ENCODE measurements around the gene SCARF2.

Gene SCARF2

DNA sequence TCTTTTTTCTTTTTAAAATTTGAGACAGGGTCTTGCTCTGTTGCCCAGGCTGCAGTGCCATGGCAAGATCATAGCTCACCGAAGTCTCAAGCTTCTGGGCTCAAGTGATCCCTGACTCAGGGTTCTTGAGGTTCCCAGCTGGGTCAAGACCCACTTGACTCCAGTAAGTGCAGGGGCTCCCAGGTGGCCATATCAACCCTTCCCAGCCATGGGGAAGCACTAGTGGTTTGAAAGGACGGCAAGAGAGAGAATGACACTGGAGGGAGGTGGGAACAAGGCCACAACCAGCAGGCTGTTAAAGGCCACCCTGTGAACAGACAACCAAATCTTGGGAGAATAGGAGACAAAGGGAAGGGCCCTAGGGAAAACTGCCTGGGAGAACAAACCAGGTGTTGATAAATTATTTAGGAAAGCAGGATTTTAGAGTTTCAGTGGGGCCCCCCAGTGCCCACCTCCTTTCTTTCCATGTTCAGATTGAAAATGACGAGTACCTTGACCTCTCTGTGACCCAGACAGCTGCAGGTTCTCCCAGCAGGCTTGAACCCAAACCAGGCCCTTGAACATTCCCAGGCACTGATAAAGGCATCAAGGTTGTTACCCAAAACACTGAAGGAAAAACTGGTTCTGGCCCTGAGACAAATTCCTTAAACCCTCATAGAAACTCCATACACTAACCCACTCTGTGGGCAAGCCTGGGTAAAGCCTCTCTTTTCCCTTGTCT, 29.2 kb upstream of the SCARF2 start:
- DNase-seq (ENCODE audit: extremely low spot score) = no peak
- ChIA-PET CTCF (no interaction called here), POLR2A (no interaction called here)
- TF ChIP-seq HDGF (IDR thresholded peaks at IDR 0.05; ENCODE audit: borderline replicate concordance) (no peak), SUZ12 (IDR thresholded peaks at IDR 0.05) (no peak), TARDBP (IDR thresholded peaks at IDR 0.05) (no peak), ZNF384 (IDR thresholded peaks at IDR 0.05) (no peak), FOXA1 (IDR thresholded peaks at IDR 0.05) (no peak), BHLHE40 (IDR thresholded peaks at IDR 0.05; ENCODE audit: borderline replicate concordance) (no peak), ARNT (IDR thresholded peaks at IDR 0.05) (no peak), ELF4 (IDR thresholded peaks at IDR 0.05) (no peak), FOXM1 (IDR thresholded peaks at IDR 0.05; ENCODE audit: borderline replicate concordance) (no peak), FOXK2 (IDR thresholded peaks at IDR 0.05) (no peak), LEF1 (IDR thresholded peaks at IDR 0.05; ENCODE audit: borderline replicate concordance) (no peak), CTBP1 (IDR thresholded peaks at IDR 0.05; ENCODE audit: borderline replicate concordance) (no peak), L3MBTL2 (conservative IDR thresholded peaks at IDR 0.05) (no peak), SP1 (IDR thresholded peaks at IDR 0.05) (no peak), NFRKB (IDR thresholded peaks at IDR 0.05) (no peak)
- TF ChIP-seq, protein P1, sequence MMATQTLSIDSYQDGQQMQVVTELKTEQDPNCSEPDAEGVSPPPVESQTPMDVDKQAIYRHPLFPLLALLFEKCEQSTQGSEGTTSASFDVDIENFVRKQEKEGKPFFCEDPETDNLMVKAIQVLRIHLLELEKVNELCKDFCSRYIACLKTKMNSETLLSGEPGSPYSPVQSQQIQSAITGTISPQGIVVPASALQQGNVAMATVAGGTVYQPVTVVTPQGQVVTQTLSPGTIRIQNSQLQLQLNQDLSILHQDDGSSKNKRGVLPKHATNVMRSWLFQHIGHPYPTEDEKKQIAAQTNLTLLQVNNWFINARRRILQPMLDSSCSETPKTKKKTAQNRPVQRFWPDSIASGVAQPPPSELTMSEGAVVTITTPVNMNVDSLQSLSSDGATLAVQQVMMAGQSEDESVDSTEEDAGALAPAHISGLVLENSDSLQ (IDR thresholded peaks at IDR 0.05) = no peak

DNA sequence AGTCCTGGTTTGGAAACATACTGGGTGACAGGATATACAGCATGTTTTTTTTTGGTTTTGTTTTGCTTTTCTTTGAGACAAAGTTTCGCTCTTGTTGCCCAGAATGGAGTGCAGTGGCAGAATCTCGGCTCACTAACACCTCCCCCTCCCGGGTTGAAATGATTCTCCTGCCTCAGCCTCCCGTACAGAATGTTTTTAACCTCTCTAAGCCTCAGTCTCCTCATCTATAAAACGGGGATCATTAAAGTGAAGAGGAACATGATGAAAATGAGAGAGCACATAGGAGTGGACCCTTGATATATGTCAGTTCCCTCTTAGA, 28.1 kb upstream of the SCARF2 start:
- ChIA-PET POLR2A (no interaction called here), CTCF (no interaction called here)
- no peak for TF ChIP-seq NFRKB (IDR thresholded peaks at IDR 0.05)
- TF ChIP-seq FOXK2 (IDR thresholded peaks at IDR 0.05) = no peak
- TF ChIP-seq ARNT (IDR thresholded peaks at IDR 0.05) = no peak
- no peak for TF ChIP-seq ZNF384 (IDR thresholded peaks at IDR 0.05)
- no peak for TF ChIP-seq SP1 (IDR thresholded peaks at IDR 0.05)
- TF ChIP-seq ELF4 (IDR thresholded peaks at IDR 0.05) = no peak
- no peak for TF ChIP-seq BHLHE40 (IDR thresholded peaks at IDR 0.05; ENCODE audit: borderline replicate concordance)
- no peak for TF ChIP-seq FOXM1 (IDR thresholded peaks at IDR 0.05; ENCODE audit: borderline replicate concordance)
- TF ChIP-seq, protein P1 (IDR thresholded peaks at IDR 0.05) = no peak
- no peak for TF ChIP-seq CTBP1 (IDR thresholded peaks at IDR 0.05; ENCODE audit: borderline replicate concordance)
- no peak for TF ChIP-seq SUZ12 (IDR thresholded peaks at IDR 0.05)
- no peak for DNase-seq (ENCODE audit: extremely low spot score)

DNA sequence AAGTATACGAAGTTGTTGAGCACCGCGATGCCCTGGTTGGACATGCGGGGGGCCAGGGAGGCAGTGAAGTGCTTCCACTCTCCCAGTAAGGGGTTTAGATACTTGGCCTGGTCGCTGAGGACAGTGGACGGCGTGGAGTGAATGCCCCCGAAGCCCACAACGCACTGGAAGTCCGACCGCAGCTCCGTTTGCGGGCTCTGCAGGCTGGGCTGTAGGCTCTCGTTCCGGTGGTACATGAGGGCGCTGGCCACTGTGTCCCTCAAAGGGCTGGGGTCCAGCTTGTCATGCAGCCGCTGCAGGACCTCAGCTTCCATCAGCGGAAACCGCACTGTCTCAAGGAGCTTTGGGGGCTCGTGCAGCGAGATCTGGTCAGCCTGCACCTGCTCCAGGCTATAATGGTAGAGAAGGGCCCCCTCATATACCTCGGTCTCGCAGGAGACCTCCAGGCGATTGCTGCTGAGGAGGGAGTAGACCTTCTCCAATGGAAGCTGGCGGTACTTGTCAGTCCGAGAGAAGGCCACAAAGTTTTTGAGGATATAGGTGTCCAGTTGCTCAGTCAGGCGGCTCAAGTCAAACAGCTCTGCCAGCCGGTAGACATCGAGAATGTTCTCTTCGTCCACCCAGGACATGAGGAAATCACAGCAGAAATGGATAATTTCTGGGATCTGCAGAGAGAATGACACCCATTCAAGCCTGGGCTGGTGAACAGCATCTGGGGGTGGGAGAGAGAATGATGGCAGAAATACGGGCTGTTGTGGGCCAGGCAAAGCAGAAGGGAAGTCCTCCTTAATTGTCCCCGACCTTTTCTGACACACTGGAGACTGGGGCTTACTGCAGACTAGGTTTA, 27.5 kb upstream of the SCARF2 start:
- CTCF ChIA-PET = interaction anchor here (1.7 kb wide), 1 partner anchor 11 kb away, joined by 4 read pairs; no protein-coding TSS in a partner anchor
- POLR2A ChIA-PET = no interaction called here

DNA sequence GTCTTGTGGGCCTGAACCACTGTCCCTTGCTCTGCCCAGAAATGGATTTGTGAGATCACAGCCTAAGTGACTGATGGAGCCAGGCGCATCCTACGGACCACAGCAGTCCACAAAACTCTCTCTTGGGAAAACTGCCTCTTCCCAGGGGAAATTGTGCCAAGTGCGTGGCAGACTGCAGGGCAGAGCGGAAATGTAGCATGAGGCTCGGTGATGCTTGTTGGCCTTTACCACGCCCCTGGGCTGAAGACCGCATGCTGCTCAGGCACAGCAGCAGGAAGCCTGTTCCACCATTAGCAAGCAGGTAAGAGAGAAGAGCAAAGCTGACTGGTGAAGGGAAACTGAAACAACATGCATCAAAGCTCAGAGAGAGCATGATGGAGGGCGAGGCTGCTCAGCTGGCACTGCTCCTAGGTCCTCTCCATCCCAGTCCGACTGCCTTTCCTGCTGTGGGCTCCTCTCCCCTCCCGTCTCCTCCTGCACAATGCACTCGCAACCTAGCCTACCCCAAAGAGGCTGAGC, 26.5 kb upstream of the SCARF2 start:
- no peak for TF ChIP-seq TARDBP (IDR thresholded peaks at IDR 0.05)
- TF ChIP-seq HDGF (IDR thresholded peaks at IDR 0.05; ENCODE audit: borderline replicate concordance) = no peak
- TF ChIP-seq ARNT (IDR thresholded peaks at IDR 0.05) = no peak
- no peak for TF ChIP-seq FOXM1 (IDR thresholded peaks at IDR 0.05; ENCODE audit: borderline replicate concordance)
- TF ChIP-seq L3MBTL2 (conservative IDR thresholded peaks at IDR 0.05) = no peak
- no peak for TF ChIP-seq CTBP1 (IDR thresholded peaks at IDR 0.05; ENCODE audit: borderline replicate concordance)
- TF ChIP-seq FOXK2 (IDR thresholded peaks at IDR 0.05) = no peak
- TF ChIP-seq SUZ12 (IDR thresholded peaks at IDR 0.05) = no peak
- no peak for TF ChIP-seq ELF4 (IDR thresholded peaks at IDR 0.05)
- TF ChIP-seq LEF1 (IDR thresholded peaks at IDR 0.05; ENCODE audit: borderline replicate concordance) = no peak
- no peak for TF ChIP-seq NFRKB (IDR thresholded peaks at IDR 0.05)
- TF ChIP-seq, protein P1 (IDR thresholded peaks at IDR 0.05) = no peak
- no peak for TF ChIP-seq ZNF384 (IDR thresholded peaks at IDR 0.05)
- TF ChIP-seq SP1 (IDR thresholded peaks at IDR 0.05) = no peak
- TF ChIP-seq FOXA1 (IDR thresholded peaks at IDR 0.05) = no peak
- DNase-seq (ENCODE audit: extremely low spot score) = no peak
- ChIA-PET CTCF (interaction anchor here (1.1 to 1.7 kb wide), 2 partner anchors 10 to 46 kb away, joined by 4 read pairs; no protein-coding TSS in a partner anchor), POLR2A (no interaction called here)

More for the DNA sequence above, 27.5 kb upstream of the SCARF2 start:
- TF ChIP-seq CTBP1 (IDR thresholded peaks at IDR 0.05; ENCODE audit: borderline replicate concordance) = no peak
- DNase-seq (ENCODE audit: extremely low spot score) = no peak

DNA sequence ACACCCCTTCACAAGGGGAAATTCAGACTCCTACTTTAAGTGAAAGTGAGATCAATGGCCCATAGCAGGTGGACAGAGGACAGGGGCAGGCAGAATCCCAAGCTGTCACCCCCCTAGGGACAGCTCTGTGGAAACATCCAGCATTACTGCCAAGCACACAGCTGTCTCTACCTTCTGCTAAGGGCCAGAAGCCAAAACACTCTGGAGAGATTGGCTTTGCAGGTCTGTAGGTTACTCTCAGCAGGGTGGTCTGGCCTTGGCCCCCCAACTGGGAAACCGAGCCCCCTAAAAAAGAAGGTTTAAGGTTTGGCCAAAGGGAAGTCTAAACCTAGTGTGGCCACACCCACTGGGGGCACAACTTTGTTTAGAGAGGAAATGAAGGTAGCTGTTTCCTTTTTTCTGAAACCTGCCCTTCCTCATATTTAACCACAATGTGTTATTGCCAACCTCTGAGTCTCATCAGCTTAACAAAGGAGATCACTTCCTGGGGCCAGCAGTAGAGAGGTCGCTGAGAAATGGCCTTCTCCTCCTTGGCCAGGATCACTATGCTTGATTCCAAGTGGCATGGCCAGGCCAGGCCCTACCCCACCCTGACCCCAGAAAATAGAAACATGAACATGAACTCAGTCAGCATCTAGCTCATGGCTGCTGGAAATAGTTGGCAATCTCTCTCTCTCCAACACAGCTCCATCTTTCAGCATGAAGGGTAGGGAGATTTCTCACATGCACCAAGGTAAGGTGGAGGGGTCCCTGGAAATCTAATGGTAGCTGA, 25.9 kb upstream of the SCARF2 start:
- ChIA-PET POLR2A (interaction anchor here (1.5 kb wide), 1 partner anchor 24 kb away, joined by 5 read pairs; no protein-coding TSS in a partner anchor), CTCF (interaction anchor here (1.1 to 1.7 kb wide), 2 partner anchors 9 to 45 kb away, joined by 4 read pairs; no protein-coding TSS in a partner anchor)
- no peak for DNase-seq (ENCODE audit: extremely low spot score)
- TF ChIP-seq FOXK2 (IDR thresholded peaks at IDR 0.05) (no peak), ELF4 (IDR thresholded peaks at IDR 0.05) (no peak), TARDBP (IDR thresholded peaks at IDR 0.05) (no peak), FOXA1 (IDR thresholded peaks at IDR 0.05) (no peak), HDGF (IDR thresholded peaks at IDR 0.05; ENCODE audit: borderline replicate concordance) (no peak), SUZ12 (IDR thresholded peaks at IDR 0.05) (no peak), BHLHE40 (IDR thresholded peaks at IDR 0.05; ENCODE audit: borderline replicate concordance) (no peak)
- TF ChIP-seq, protein P1 (IDR thresholded peaks at IDR 0.05) = no peak

Measured in HEK293T (cell line).